H1 (cell line): Measurements from ENCODE around the gene KLHDC7A. TPM values are rescaled to one million over a fixed set of nuclear protein-coding genes. Genes with fewer than 3 reads are reported as not detected.

Experiments
- BRCA1 ChIP-seq: IDR thresholded peaks from 2 replicates; pipeline ENCODE4 v1.6.1; 2012; ENCODE audit warnings: low read depth, low read length, improper control_type of control experiment
- CEBPB ChIP-seq: IDR thresholded peaks from 2 replicates; pipeline ENCODE4 v1.6.1; 2012; ENCODE audit warnings: low read depth, low read length
- FOSL1 ChIP-seq: IDR thresholded peaks from 2 replicates; pipeline ENCODE4 v1.6.1; 2011; ENCODE audit warnings: mild to moderate bottlenecking, low read depth, low read length, moderate library complexity; ENCODE audit not compliant: insufficient read depth
- KDM5A ChIP-seq: fragments of 200-600 bp; IDR thresholded peaks from 2 replicates; pipeline ENCODE4 v1.7.1; 2012; ENCODE audit warnings: mild to moderate bottlenecking, low read length, inconsistent platforms, mixed read lengths
- TCF12 ChIP-seq: IDR thresholded peaks from 2 replicates; pipeline ENCODE4 v1.6.1; 2011; ENCODE audit warnings: low read depth, mild to moderate bottlenecking, low read length
- polyA plus RNA-seq, 7 experiments: library from polyadenylated mRNA; depleted of rRNA in 3 of 7; stranded (reverse) in 5 of 7; unstranded in 2 of 7; fragments of >200 nt in 5 of 7; fragments of 200-250 nt in 2 of 7; gene quantifications; 1 replicate in 5 of 7; 2 replicates in 1 of 7; 4 replicates in 1 of 7; pipeline versions ENCODE4 v1.2.1 to v1.2.3, GENCODE V29; 2011 to 2013; ENCODE audit warnings: missing spikeins in 2 of 7, mixed read lengths in 2 of 7
- total RNA-seq: library from RNA; stranded (reverse); fragmentation: NEBNext Ultra II Directional; extraction: Animal tissue kit (Norgen Biotek cat#: 25700); gene quantifications from 2 replicates; pipeline ENCODE4 v1.2.1, GENCODE V29; 2021
- TF ChIP-seq, protein P1 (sequence below): IDR thresholded peaks from 2 replicates; pipeline ENCODE4 v1.6.1; 2011; ENCODE audit warnings: low read depth, mild to moderate bottlenecking, low read length; ENCODE audit not compliant: insufficient read depth
- TF ChIP-seq, protein P2 (sequence below): IDR thresholded peaks from 2 replicates; pipeline ENCODE4 v1.6.1; 2012; ENCODE audit warnings: inconsistent platforms

Gene KLHDC7A
- total and polyA plus RNA-seq, 2 of the 8 experiments (the other 6 are each of a cell fraction or from before 2014, with no cell fraction given), result 3.9 to 18.9 TPM

DNA sequence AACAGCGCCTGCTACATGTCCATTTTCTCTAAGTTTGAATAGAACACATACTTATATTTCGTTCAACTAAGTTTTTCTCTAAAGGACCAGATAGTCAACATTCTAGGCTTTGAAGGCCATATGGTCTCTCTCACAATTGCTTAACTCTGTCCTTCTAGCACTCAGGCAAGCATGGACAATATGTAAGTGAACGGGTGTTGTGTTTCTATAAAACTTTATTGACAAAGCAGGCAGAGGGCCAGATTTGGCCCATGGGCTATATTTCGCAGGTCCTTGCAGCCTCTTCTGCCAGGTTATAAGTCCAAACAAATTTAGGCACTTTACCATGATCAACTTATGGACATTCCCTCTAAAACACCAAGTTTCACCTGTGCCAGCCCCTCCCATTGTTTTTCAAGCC is 21.1 kb downstream of the KLHDC7A start (continued):
- TF ChIP-seq, protein P1, sequence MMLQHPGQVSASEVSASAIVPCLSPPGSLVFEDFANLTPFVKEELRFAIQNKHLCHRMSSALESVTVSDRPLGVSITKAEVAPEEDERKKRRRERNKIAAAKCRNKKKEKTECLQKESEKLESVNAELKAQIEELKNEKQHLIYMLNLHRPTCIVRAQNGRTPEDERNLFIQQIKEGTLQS, result no peak
- no peak for TF ChIP-seq TCF12
- TF ChIP-seq BRCA1, result no peak
- TF ChIP-seq, protein P2, sequence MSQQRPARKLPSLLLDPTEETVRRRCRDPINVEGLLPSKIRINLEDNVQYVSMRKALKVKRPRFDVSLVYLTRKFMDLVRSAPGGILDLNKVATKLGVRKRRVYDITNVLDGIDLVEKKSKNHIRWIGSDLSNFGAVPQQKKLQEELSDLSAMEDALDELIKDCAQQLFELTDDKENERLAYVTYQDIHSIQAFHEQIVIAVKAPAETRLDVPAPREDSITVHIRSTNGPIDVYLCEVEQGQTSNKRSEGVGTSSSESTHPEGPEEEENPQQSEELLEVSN, result no peak
- TF ChIP-seq CEBPB, result no peak
- TF ChIP-seq KDM5A, result no peak
- no peak for TF ChIP-seq FOSL1
